HK-2 (cell line): ENCODE measurements around the gene PTN.
"Not testable (repeated sequence)": the region's sequence is repeated elsewhere in the genome, so short reads cannot be mapped to it uniquely, and the experiment has no call there.

ENCODE experiments used
- DNase-seq: peaks from one replicate; pipeline ENCODE4 v3.0.0-alpha.2; 2018; ENCODE audit not compliant: unreplicated experiment

Gene PTN

DNA sequence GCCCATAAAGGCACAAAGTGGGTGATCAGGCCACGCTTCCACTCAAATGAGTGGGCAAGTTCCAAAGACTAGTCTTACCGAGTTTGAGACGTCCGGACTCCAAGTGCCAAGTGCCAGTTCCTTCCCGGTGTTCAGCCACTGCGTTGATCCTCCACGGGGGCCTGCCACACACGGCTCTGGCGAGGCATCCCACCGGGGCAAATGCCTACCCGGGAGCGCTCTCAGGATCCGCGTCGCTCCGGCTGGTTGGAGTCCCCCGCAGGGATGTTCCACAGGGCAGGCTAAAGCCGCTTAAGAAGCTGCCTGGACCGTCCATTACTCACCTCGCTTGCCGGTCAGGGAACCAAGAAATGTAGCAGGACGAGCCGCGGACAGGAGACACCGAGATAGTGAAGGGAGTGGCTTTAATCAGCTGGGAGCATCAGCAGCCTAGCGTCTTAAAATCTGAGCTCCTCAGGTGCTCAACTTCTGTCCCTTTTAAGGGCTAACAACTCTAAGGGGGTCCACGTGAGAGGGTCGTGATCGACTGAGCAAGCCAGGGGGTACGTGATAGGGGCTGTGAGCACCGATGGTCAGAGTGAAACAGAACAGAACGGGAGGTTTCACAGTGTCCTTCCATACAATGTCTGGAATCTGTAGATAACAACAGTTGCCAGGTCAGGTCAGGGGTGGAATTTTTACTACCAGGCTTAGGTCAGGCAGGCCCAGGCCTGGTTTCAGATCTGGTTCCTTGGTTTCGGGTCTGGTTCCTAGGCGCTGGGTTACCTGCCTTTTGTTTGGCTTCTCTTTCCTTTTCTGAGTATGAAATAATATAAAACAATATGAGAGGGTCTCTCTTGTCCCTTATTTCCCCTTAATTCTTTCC, 75.3 kb downstream of the PTN start:
- not testable (repeated sequence) for DNase-seq

- no peak for DNase-seq
Observed at GRCh38 chr7:137266764-137267163, 76.8 kb downstream of the PTN start.

DNA sequence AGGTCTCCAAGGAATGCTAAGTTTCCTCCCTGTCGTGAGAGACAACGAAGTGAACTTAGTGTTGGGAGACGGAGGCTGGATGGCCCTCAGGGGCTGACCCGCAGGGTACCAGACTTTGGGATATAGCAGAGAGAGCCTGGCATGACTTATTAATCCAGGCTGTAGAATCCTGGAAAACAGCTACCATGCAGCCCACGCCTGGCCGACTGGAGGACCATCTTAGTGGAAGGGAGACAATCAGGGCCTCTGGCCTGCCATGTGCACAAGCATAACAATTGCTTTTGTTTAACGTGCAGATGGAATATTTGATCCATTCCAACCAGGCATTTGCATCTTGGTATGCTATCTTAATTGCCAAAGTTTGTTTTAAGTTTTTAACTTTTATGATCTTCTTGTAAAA, 78.1 kb downstream of the PTN start:
- DNase-seq, result not testable (repeated sequence)

GRCh38 chr7:137262599-137262998, 80.9 kb downstream of the PTN start:
- no peak for DNase-seq

- DNase-seq, result no peak
Observed at GRCh38 chr7:137258552-137258951, 85.0 kb downstream of the PTN start.

GRCh38 chr7:137254766-137255165, 88.8 kb downstream of the PTN start:
- DNase-seq, result no peak

DNA sequence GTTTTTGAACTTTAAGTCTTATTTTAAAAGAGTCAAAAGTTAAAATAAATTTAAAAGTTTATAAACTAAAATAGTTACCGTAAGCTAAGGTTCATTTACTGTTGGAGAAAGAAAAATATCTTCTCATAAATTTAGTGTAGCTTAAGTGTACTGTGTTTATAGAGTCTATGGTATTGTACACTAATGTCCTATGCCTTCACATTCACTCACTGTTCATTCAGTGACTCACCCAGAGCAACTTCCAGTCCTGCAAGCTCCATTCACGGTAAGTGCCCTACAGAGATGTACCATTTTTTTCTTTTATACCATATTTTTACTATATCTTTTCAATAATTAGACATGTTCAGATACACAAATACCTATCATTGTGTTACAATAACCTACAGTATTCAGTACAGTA, 97.6 kb downstream of the PTN start:
- no peak for DNase-seq

GRCh38 chr7:137245186-137245585, 98.3 kb downstream of the PTN start:
- no peak for DNase-seq

DNA sequence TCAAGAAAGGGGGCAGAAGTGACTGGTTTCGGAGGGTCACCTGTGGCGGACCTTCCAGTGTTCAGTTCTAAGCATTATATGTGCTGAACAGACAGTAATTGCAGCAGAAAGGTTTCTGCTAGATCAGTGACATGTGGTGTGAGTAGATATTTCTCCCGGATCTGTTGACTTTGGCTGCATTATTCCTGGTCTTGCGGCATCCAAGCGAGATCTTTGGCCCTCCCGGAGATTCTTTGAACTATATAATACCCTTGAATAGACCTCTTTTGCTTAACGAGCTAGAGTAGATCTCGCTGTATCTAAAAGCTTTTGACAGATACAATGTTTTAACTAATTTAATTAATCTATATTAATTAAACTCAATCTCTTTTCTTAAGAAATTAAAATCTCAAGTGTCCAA, 99.8 kb downstream of the PTN start:
- no peak for DNase-seq

DNA sequence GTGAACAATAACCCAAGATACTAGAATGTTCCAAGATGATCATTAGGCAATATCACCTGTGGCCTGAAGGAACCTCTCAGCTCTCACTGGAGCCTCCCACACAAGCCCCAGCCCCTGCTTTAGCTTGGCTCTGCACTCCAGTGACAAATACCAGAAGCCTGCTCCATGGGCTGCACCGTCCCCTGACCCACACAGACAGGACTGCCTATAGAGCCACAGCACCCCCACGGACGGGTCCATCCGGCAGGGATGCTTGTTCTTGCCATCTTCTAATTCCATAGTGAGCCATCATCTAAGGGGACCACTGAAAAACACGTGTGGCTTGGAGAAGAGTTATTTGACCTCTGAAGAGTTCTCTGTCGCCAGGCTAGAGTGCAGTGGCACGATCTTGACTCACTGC, 100.9 kb downstream of the PTN start:
- no peak for DNase-seq

GRCh38 chr7:137241655-137242360, 101.7 kb downstream of the PTN start:
- DNase-seq, result no peak

GRCh38 chr7:137239186-137239585, 104.3 kb downstream of the PTN start:
- not testable (repeated sequence) for DNase-seq

DNA sequence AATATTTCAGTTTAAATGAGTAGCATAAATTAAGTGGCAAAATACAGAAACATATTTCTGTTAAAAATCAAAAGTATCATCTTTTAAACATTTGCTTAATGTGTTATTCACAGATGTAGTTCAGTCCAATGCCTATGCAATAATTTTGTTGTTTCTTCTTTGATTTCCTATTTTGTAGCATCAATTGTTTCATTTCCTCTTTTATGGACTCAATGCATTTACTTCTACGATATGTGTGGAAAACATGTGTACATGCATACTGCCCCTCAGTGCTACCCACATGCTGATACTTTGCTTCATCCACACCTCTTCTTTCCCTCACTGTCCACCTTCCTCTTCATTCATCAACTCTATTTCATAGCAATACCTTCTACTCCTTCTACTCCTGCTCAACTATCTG, 108.1 kb downstream of the PTN start:
- DNase-seq, result no peak

DNA sequence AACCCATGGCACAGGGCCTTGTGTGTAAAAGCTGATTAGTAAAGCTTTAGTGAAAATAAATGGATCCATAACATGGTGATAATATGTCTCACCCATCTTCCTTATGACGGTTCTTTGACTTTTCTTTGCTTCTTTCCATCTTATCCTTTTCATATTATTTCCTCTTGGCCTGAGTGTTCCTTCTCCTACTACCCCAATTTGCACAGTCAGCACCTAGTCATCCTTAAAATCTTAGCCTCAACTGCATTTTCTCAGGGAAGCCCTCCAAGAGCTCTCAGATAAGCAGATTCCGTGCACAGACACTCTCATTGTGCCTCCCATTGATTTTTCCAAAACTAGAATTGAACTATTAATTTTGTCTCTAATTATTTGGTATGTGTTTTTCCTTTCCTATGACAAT, 112.4 kb downstream of the PTN start:
- no peak for DNase-seq

DNA sequence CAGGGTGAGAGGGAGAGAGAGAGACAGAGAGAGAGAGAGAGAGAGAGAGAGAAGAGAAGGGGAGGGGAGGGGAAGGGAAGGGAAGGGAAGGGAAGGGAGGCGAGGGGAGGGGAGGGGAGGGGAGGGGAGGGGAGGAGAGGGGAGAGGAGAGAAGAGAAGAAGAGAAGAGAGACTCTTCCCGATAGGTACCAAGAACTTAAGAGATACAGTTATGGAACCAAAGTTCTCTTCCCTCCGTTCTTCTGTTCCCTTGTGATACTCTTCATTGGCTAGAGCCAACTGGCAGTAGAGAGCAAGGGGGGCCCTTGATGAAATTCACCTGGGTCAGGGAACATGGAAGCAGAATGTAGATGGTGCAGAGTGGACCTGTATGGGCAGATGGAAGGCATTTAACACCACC, 122.1 kb downstream of the PTN start:
- DNase-seq, result no peak

GRCh38 chr7:137213744-137214143, 129.8 kb downstream of the PTN start:
- DNase-seq, result no peak

GRCh38 chr7:137209151-137209817, 134.2 kb downstream of the PTN start:
- DNase-seq, result no peak

- no peak for DNase-seq
Observed at GRCh38 chr7:137206770-137207169, 136.8 kb downstream of the PTN start.

- DNase-seq, result no peak
Observed at GRCh38 chr7:137204246-137204645, 139.3 kb downstream of the PTN start.

- DNase-seq, result no peak
Observed at GRCh38 chr7:137203351-137203750, 140.2 kb downstream of the PTN start.

DNA sequence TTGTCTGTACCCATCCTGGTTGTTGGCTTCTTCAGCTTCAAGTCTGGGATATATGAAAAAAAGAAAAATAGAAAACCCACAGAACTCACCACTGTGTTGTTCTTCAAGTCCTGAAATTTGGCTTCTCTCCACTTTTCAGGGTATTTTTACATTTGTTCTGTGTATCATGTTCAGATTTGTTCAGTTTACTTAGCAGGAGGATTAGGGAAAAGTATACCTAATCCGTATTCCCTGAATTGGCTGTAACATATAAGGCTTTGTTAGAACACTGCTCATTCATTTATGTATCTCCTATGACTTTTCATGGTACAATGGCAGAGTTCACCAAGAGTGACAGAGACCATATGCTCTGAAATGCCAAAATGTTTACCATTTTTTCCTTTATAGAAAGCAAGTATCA, 146.9 kb downstream of the PTN start:
- DNase-seq, result no peak

- DNase-seq, result no peak
Observed at GRCh38 chr7:137195996-137196395, 147.5 kb downstream of the PTN start.

DNA sequence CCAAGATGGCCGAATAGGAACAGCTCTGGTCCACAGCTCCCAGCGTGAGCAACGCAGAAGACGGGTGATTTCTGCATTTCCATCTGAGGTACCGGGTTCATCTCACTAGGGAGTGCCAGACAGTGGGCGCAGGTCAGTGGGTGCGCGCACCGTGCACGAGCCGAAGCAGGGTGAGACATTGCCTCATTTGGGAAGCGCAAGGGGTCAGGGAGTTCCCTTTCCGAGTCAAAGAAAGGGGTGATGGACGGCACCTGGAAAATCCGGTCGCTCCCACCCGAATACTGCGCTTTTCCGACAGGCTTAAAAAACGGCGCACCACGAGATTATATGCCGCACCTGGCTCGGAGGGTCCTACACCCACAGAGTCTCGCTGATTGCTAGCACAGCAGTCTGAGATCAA, 161.9 kb downstream of the PTN start:
- DNase-seq, result not testable (repeated sequence)
